Subcutaneous abdominal adipose tissue (tissue), 5 donors: ENCODE data around the gene MFNG.

ENCODE experiments used
- H3K27ac ChIP-seq: one replicate; pipeline ENCODE4 v1.7.0; 2013; ENCODE audit warnings: low read depth, mild to moderate bottlenecking, inconsistent platforms, low read length, moderate library complexity
- H3K27me3 ChIP-seq, 5 donors: one replicate each; pipeline ENCODE4 v1.7.0; 2013; ENCODE audit warnings: low read length in 5 of 5, inconsistent platforms in 1 of 5; ENCODE audit not compliant: control insufficient read depth in 5 of 5, insufficient read depth in 4 of 5
- H3K36me3 ChIP-seq, 5 donors: one replicate each; pipeline ENCODE4 v1.7.0; 2013; ENCODE audit warnings: low read length in 5 of 5; ENCODE audit not compliant: control insufficient read depth in 5 of 5, insufficient read depth in 5 of 5
- H3K4me1 ChIP-seq, 5 donors: one replicate each; pipeline ENCODE4 v1.7.0; 2013; ENCODE audit warnings: low read length in 5 of 5, mild to moderate bottlenecking in 3 of 5, moderate library complexity in 1 of 5; ENCODE audit not compliant: control insufficient read depth in 5 of 5, insufficient read depth in 5 of 5
- H3K4me3 ChIP-seq, 5 donors: one replicate each; pipeline ENCODE4 v1.7.0; 2013; ENCODE audit warnings: low read length in 5 of 5, low read depth in 1 of 5
- H3K9ac ChIP-seq, 5 donors: one replicate each; pipeline ENCODE4 v1.7.0; 2013; ENCODE audit warnings: low read length in 5 of 5, mild to moderate bottlenecking in 4 of 5, moderate library complexity in 3 of 5
- H3K9me3 ChIP-seq, 5 donors: one replicate each; pipeline ENCODE4 v1.7.0; 2013; ENCODE audit warnings: low read length in 5 of 5; ENCODE audit not compliant: control insufficient read depth in 5 of 5
- donor health status: healthy.
- donor health status: healthy.
- donor health status: healthy.
- donor health status: healthy.
- donor health status: healthy.

Gene MFNG

DNA sequence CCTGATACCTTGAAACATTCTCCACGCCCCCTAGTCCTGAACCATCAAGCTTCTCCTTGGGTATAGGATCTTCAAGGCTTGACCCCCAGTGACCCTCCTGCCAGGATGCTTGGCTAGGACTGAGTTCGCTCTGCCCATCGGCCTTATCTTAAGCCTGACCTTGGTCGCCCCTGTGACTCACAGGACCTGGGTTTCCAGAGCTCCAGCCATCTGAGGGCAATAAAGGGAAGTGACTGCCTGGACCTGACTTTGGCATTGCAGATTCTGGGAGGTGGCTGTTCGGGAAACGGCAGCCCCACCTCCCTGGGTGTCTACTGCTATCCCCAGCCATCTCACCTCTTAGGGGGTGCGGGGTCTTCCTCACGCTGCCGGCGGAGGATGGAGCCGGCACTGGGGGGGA is 17.7 kb upstream of the MFNG start:
- peaks cover 0 to 35% (median 14%) of the 10 kb centered on the region in 5 donors for H3K27me3 ChIP-seq
- H3K27ac ChIP-seq = no peak overlapping the region
- H3K9ac ChIP-seq = no peak overlapping the region
- no peaks in the 10 kb centered on the region for H3K9me3 ChIP-seq
- H3K36me3 ChIP-seq = peaks cover 0 to 15% (median 8%) of the 10 kb centered on the region in 5 donors
- no peak overlapping the region for H3K4me3 ChIP-seq
- H3K4me1 ChIP-seq = peaks cover 4 to 70% (median 29%) of the 10 kb centered on the region in 5 donors

- peaks cover 0 to 33% (median 13%) of the 10 kb centered on the region in 5 donors for H3K27me3 ChIP-seq
- peaks cover 0 to 67% (median 25%) of the 10 kb centered on the region in 5 donors for H3K4me1 ChIP-seq
- H3K4me3 ChIP-seq = no peak overlapping the region
- H3K27ac ChIP-seq = no peak overlapping the region
- H3K9me3 ChIP-seq = no peaks in the 10 kb centered on the region
- no peak overlapping the region for H3K9ac ChIP-seq
- peaks cover 0 to 15% (median 8%) of the 10 kb centered on the region in 5 donors for H3K36me3 ChIP-seq
These were observed 17.0 kb upstream of the MFNG start for GRCh38 chr22:37503183-37503683.

DNA sequence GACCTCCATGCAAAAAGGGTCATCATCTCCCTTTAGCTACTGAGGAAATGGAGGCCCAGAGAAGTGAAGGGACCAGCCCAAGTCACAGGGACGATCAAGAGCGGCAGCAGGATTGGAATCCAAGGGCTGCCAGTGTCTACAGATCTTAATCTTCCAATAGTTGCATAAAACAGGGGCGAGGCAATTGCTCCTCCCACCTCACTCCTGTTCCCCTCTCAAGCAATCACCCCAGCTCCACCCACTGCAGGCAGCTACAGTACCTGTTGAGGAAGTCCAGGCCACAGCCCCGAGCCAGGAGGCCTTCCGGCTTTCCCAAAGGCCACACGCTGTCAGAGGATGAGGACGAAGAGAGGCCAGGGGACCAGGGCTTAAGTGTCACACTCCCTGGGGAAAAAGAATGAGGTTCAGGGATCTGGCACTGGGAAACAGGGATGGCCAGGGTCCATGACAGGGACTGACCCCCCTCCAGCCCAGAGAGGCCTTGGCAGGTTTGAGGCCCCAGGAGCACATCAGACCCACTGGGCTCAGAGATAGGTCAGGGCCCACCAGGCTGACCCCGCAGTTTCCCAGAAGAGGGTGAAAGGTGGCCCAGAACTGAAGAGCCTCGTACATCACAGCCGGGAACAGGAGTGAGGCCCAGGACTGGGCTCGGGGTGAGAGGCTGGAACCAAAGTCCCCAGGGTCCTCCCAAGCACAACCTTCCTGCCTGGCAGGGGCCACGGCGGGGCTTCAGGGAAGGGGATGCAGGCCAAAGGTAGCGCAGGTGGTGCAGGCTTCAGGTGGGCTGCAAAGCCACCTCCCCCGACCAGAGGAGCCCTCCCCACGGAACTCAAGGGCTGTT is 16.4 kb upstream of the MFNG start:
- peak overlapping the region in 1 of 5 donors; percentile 8 for H3K9ac ChIP-seq
- H3K9me3 ChIP-seq = no peaks in the 10 kb centered on the region
- peaks cover 0 to 65% (median 25%) of the 10 kb centered on the region in 5 donors for H3K4me1 ChIP-seq
- H3K27me3 ChIP-seq = peaks cover 0 to 34% (median 8%) of the 10 kb centered on the region in 5 donors
- peak overlapping the region; percentile 7 for H3K27ac ChIP-seq
- H3K4me3 ChIP-seq = no peak overlapping the region
- peaks cover 0 to 12% (median 8%) of the 10 kb centered on the region in 5 donors for H3K36me3 ChIP-seq

GRCh38 chr22:37501610-37502341 is 15.6 kb upstream of the MFNG start:
- Histone ChIP-seq H3K27me3 (peaks cover 0 to 35% (median 7%) of the 10 kb centered on the region in 5 donors), H3K4me3 (peak overlapping the region in 2 of 5 donors; percentile 4 to 29), H3K27ac (peak overlapping the region; percentile 46), H3K9me3 (no peaks in the 10 kb centered on the region), H3K9ac (peak overlapping the region in 1 of 5 donors; percentile 8), H3K36me3 (peaks cover 0 to 11% (median 8%) of the 10 kb centered on the region in 5 donors), H3K4me1 (peaks cover 0 to 65% (median 25%) of the 10 kb centered on the region in 5 donors)

DNA sequence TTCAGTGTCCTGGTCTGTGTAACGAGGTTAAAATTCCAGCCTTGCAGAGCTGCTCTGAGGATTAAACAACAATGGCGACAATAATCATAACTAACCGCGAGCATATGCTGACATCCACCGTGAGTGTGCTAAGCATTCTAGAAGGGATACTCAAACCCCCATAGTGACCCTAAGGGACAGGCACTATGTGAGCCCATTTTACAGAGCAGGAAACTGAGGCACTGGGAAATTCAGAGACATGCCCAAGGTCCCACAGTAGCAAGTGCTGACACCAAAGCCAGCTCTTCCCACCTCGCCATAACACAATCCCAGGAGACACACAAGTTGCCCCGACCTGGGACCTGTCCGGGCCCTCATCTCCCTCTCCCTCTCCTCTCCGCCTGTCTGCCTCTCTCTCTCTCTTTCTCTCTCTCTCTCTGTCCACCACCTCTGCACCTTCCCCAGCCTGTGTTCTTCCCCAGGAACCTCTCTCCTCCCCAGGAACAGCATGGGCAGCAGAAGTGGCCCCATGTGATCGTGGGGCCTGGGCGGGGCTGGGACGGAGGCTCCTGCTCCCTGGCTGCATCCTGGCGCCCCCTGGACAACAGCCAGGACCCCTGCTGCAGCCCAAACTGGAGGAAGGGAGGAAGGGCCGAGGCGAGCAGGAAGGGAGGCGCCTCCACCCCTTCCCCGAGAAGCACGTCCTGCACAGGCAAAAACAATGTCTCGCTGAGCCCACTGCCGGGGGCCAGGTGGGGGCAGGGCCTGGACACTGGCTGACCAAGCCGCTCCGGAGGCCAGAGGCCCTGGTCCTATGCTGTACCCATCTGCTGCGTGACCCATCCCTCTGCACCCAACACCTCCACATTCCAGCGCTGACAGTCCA is 14.8 kb upstream of the MFNG start:
- Histone ChIP-seq H3K9ac (no peak overlapping the region), H3K4me1 (peaks cover 0 to 65% (median 25%) of the 10 kb centered on the region in 5 donors), H3K4me3 (peak overlapping the region in 2 of 5 donors; percentile 4 to 29), H3K27me3 (peaks cover 0 to 42% (median 11%) of the 10 kb centered on the region in 5 donors), H3K36me3 (peaks cover 0 to 16% (median 13%) of the 10 kb centered on the region in 5 donors), H3K27ac (peak overlapping the region; percentile 46), H3K9me3 (no peaks in the 10 kb centered on the region)

GRCh38 chr22:37499789-37500540 is 13.8 kb upstream of the MFNG start:
- Histone ChIP-seq H3K4me3 (no peak overlapping the region), H3K27me3 (peaks cover 0 to 45% (median 12%) of the 10 kb centered on the region in 5 donors), H3K36me3 (peaks cover 0 to 20% (median 10%) of the 10 kb centered on the region in 5 donors), H3K27ac (no peak overlapping the region), H3K9me3 (no peaks in the 10 kb centered on the region), H3K4me1 (peaks cover 0 to 65% (median 25%) of the 10 kb centered on the region in 5 donors), H3K9ac (no peak overlapping the region)

DNA sequence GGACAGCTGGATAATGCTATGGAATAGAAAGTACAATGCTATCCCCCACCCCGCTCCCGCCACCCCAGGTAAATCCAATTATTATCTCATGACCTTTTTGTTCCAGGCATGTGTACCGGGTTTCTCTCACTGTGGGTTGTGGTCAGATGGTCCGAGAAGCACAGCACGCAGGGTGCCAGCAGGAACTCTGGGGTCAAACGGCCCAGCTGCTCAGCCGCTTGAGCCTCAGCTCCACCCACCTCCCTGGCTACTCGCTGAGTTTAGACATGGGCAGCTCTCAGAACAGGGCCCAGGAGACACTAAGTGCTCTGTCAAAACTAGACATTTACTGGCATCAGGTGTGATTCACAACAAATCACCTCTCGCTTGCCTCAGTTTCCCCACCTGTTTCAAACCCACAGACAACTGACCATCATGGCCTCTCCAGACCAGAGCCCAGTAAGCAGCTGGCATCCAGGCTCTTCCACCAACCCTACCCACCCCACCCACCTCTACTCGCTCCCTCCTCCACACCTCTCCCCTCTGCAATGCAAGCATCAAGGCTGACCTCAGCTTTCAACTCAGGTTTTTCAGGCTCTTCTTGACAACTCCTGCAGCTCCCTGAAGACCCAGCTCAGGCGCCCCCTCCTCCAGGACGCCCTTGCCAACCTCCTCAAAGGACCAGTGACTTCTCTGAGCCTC is 13.0 kb upstream of the MFNG start:
- Histone ChIP-seq H3K27ac (no peak overlapping the region), H3K36me3 (peaks cover 0 to 20% (median 8%) of the 10 kb centered on the region in 5 donors), H3K9me3 (no peaks in the 10 kb centered on the region), H3K4me3 (no peak overlapping the region), H3K4me1 (peaks cover 0 to 59% (median 25%) of the 10 kb centered on the region in 5 donors), H3K27me3 (peaks cover 0 to 45% (median 12%) of the 10 kb centered on the region in 5 donors), H3K9ac (no peak overlapping the region)

DNA sequence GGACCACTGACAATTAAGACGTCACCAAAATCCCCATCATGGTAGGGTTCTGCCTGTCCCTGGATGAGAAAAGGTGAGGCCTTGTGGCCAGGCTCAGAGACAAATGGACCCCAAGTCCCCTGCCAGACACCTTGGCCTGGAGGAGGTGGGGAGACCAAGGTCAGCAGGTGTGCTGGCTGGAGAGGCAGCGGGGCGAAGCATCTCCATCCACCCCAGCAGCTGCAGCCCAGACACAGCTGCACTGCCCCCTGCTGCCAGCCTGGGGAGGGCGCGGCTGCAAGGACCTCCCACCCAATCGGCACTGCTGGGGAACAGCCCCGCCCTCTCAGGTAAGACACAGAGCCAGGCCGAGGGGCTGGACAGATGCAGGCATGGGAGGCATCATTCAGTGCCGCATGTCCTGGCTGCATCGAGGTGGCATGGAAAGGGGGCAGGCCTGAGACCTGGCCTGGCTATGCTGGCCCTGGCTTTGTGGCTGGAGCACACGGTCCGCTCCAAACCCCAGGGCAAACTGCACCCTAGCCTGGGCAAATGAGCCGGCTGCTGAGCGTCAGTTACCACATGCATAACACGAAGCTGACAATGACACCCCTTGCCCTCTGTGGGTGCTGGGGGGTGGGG is 12.2 kb upstream of the MFNG start:
- H3K36me3 ChIP-seq = peaks cover 0 to 22% (median 10%) of the 10 kb centered on the region in 5 donors
- no peaks in the 10 kb centered on the region for H3K9me3 ChIP-seq
- peaks cover 0 to 41% (median 12%) of the 10 kb centered on the region in 5 donors for H3K27me3 ChIP-seq
- peaks cover 0 to 52% (median 24%) of the 10 kb centered on the region in 5 donors for H3K4me1 ChIP-seq
- H3K4me3 ChIP-seq = no peak overlapping the region
- H3K9ac ChIP-seq = no peak overlapping the region
- H3K27ac ChIP-seq = no peak overlapping the region
